GM18505 (cell line): ENCODE results near the gene PDZD7.

Experiments
- ATAC-seq: cut with Tn5 transposase; IDR thresholded peaks from one replicate; pipeline ENCODE4 v1.9.1; 2021; ENCODE audit not compliant: unreplicated experiment
- POLR2A ChIP-seq: IDR thresholded peaks from 4 replicates; pipeline ENCODE4 v1.6.1; 2011; ENCODE audit warnings: borderline replicate concordance; ENCODE audit not compliant: insufficient read depth, insufficient read length; ENCODE audit errors: extremely low read depth

PDZD7 gene

DNA sequence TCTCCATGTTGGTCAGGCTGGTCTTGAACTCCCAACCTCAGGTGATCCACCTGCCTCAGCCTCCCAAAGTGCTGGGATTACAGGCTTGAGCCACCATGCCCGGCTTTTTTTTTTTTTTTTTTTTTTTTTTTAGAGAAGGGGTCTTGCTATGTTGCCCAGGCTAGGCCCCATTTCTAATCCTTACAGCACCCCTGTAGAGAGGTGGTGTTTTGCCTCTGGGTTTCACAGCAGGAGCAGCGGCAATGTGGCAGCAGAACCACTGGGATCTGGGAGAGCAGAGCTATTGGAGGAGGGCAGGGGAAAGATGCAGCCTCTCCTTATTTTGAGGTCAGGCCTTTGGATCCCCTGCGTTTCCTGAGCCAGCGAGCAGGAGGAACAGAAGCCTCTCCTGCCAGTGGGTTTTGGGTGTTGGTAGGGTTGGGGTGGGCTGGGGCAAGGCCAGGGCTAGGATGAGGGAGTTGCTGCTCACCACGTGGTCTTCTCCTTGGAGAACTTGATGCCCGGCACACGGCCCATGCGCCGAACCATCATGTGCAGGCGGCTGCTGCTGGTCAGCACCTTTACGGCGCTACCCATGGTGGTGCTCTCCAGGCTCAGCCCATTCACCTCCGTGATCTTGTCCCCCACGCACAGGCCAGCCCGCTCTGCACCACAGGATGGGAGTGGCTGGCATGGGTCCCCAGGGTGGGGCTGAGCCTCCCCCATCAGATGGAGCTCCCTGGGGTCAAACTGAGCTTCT is 7.8 kb downstream of the PDZD7 start:
- no peak for ATAC-seq
- no peak for TF ChIP-seq POLR2A

DNA sequence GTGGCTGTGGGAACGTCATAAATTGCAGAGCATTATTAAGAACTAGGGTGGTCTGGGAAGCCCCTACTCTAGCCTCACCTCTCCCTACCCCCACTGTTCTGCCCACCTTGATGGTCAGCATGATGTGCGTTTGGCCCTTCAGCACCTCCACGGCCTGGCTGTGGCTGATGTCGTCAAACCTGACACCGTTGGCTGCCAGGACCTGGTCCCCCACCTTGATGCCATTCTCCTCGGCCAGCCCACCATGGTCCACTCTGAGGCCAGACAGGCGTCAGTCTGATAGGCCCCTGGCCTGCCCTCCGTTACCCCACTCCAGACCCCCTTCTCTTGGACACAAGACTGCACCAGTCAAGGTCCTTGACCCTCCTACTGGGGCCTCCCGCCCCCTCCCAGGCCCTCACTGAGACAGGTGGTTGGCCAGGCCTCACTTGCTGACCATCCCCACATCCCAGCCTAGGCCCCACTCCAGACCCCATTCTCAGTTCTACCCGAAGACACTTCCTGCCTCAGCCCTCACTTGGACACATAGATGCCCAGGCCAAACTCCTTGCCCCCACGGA is 9.2 kb downstream of the PDZD7 start:
- TF ChIP-seq POLR2A, result no peak
- no peak for ATAC-seq

DNA sequence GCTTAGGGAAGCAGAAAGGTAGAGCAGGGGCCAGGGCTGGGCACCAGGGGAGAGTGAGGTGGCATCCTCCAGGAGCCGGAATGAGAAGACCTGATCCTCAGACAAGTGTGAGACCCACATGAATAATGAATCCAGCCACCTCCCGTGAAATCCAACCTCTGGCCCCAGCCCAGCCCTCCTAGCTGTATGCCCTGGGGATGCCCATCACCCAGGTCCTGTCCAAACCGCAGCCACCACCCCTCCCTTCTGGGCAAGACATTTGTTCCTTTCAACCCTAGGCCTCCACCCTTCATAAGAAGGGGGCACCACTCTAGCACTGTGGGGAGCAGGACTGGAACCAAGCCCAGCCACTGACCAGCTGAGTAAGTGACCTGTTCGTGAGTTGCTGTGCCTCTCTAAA is 9.7 kb downstream of the PDZD7 start:
- TF ChIP-seq POLR2A, result no peak
- no peak for ATAC-seq

DNA sequence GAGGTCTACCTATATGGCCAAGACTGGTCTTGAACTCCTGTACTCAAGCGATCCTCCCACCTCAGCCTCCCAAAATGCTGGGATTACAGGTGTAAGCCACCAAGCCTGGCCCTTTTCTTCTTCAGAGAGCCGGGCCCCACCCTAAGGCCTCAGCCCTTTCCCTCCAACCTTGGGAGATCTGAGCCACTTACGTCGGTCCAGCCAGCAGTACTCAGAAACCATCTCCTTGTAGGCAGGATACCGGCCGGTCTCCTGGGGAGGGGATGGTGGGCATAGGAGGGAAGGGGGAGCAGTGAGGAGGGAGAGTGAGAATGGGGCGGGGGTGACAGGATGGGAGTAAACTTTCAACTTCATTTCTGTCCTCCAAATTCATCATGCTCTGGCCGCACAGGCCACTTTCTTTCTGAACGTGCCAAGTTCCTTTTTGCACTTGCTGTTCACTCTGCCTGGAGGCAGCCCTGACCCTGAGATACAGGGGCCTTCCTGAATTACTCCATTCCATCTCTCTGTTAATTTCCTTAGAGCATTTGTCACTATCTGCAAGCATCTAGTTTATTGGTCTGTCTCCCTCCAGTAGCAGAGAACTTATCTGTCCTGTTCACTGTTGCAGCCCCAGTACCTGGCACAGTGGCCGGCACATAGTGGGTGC is 10.4 kb downstream of the PDZD7 start:
- no peak for ATAC-seq
- no peak for TF ChIP-seq POLR2A

DNA sequence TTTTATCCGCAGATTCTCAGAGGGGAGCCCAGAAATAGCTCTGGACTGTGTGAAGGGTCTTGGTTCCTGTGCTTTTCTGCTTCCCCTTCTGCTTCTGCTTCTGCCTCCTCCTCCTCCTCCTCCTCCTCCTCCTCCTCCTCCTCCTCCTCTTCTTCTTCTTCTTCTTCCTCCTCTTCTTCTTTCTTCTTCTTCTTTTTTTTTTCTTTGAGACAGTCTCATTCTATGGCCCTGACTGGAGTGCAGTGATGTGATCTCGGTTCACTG is 11.6 kb downstream of the PDZD7 start:
- no peak for TF ChIP-seq POLR2A
- ATAC-seq, result no peak

DNA sequence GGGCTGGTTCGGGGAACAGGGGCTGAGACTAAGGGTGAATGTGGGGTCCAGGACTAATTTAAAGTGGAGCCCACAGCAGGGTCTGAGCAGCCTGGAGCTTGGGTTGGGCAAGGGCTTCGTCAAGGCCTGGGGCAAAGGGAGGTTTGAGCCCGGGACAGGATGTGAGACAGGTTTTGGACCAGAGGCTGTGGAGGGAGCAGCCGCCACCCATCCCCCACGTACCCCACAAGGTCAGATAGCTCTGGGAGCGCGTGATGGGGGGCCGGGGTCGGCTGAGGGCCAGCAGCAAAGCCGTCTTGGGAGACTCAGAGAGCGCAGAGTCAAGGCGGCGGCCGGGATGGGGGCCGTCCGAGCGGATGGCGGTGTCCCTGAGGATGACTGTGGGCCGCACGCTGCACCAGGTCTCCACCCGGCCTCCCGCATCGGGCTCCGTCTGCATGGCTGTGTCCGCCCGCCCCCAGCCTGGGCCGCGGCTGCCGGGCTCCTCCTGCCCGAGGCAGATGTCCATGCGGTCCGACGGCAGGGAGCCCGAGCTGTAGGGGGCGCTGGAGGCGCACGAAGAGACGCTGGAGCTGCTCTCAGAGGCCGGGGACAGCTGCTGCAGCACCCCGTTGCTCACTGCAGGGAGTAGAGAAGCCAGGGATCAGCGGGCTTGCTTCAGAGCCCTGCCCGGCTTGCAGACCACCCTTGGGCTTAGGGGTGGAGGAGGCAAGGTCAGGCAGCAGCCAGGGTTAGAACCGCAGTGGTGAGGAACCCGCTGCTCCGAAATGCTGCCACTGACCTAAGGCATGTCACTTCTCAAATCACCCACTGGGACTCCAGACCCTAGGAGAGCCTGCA is 12.1 kb downstream of the PDZD7 start:
- ATAC-seq, result no peak
- no peak for TF ChIP-seq POLR2A

DNA sequence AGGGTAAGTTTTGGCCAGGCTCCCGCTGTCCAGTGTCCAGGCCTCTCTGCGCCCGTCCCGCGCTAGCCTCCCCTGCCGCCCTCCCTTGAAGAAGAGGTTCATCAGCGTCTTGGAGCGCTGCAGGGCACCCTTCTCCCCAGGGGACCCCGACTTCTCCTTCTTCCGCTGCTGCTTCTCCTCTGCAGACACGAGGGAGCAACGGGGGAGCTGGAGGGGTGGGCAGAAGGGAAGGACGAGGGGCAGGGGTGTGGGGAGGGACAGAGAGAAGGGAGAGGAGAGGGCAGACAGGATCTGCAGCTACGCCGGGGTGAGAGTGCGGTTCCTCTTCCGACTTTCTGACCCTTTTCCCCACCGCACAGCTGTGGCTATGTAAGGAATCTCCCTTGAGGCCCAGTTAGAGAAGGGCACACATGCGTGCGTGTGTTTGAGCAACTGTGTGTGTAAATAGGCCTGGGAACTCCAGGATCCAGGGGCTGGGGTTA is 12.8 kb downstream of the PDZD7 start:
- ATAC-seq, result no peak
- TF ChIP-seq POLR2A, result no peak

DNA sequence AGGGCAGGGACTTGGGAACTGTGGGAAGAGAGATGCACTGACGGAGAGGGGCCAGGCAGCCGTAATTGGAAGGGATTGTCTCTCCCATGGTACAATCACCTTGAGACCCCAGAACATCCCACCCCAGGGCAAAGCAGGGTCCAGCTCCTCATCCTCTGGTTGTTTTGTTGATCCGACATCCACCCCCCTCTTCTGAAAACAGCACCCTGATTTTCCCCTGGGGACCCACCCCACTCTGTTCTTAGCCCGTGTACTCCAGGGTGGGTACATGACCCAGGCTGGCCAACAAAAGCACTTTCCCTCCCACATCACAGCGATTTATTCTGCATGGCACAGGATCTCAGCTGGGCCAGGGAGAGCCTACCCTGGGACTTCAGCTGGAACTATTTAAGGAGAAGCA is 14.1 kb downstream of the PDZD7 start:
- no peak for ATAC-seq
- TF ChIP-seq POLR2A, result no peak

DNA sequence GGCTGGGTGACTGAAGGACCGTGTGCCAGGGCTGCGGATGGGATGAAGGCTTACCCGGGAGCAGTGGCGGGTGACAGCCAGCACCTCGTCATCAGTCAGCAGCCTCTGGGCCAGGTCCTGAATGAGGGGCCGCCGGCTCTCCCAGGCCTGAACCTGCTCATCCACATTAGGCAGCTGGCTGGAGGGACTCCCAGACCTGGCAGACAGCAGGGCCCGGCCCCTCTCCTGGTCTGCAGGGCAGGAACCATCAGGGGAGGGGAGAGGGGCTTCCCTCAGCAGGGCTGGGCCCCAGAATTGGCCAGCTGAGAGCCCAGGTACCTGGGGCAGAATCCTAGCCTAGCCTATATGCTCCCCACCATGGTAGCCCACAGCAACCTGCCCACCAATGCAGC is 15.4 kb downstream of the PDZD7 start:
- no peak for ATAC-seq
- no peak for TF ChIP-seq POLR2A

DNA sequence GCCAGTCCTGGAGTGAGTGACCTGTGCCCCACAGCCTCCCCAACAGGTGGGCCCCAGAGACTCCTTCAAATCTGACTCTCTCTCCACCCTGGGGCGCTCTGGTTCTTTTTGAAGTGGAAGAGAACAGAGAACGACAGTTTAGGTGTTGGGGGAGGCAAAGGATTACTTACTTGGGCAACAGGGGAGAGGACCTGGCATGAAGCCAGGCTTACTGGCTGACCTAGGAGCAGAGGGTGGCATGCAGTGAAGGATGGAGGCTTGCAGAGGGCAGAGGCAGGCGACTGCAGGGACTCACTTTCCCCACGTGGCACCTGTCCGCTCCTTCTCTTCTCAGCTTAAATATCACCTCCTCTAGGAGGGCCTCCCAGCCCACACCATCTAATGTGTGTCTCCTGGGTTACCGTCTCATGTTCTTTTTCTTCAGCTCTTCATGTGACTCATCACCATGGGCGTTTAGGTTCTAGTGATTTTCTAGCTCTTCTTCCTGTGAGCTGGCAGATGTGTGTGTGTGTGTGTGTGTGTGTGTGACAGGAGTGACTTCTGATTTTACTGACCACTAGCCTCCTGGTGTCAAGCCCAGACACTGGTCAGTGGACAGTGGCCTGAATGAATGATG is 15.9 kb downstream of the PDZD7 start:
- TF ChIP-seq POLR2A, result no peak
- ATAC-seq, result no peak

DNA sequence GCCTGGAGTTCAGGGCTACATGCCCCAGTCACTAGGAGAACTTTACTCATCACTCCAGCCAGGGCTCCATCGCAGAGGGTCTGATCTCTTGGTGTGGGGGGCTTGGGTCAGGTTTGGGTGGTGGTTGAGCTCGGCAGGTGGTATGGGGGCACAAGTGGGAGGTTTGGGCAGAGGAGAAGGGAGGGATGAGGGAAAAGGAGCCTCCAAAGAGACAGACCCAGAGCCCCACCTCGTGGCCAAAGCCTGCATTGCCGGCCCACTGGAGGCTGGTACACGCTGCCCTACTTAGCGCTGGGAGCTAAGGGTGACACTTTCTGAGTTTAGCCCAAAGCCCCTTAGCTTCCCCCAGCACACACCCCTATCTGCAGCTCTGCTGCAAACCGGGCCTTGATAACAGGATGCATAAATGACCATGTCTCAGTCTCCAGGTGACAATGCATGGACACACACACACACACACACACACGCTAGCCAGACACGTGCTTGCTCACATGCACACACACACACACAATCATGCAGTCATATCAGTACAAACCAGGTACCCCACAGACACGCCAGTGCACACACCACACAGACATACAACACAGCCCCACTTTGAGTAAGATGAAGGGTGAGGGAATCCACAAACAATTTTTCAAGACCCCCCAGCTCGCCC is 16.6 kb downstream of the PDZD7 start:
- no peak for ATAC-seq
- TF ChIP-seq POLR2A, result no peak

DNA sequence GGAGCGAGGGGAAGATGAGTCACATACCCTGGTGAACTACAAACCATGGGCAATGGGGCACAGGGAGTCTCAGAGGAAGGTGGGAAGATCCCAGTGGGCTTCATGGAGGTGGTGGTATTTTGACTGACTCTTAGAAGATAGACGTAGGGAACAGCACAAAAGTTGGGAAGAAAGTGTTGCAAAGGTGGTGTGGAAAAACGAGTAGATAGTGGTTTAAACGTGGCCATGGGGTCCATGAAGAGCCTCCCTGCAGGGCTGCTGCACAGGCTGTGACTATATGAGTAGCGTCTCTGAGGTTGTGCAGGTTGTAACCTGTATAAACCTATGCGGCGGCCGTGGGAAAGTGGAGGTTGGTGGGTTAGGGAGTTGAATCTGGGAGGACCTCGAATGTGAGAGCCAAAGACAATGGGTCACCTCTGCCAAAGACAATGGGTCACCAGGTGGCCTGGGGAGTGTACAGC is 17.5 kb downstream of the PDZD7 start:
- TF ChIP-seq POLR2A, result no peak
- no peak for ATAC-seq
